Adrenal gland (tissue), 5 donors: ENCODE results near the gene IHH.

ENCODE experiments used
- CTCF ChIP-seq, 6 experiments: fragments of 450-650 bp in 4 of 6; fragments of 200-600 bp in 2 of 6; sonication (generic) in 1 of 6; IDR thresholded peaks; 1 replicate in 5 of 6; 2 replicates in 1 of 6; pipeline versions ENCODE4 v1.5.1 to v1.8.0; 2016 to 2021; ENCODE audit warnings: antibody characterized with exemption in 6 of 6, mild to moderate bottlenecking in 2 of 6, moderate library complexity in 1 of 6
- POLR2A ChIP-seq, 2 donors: fragments of 450-650 bp; IDR thresholded peaks; one replicate each; pipeline ENCODE4 v1.6.1; 2017; ENCODE audit warnings: antibody characterized with exemption in 2 of 2, mild to moderate bottlenecking in 2 of 2, moderate library complexity in 1 of 2
- donor health status: DM: no; HTN: no; CAD: no.

GRCh38 chr2:219019436-219019835 is 41.3 kb downstream of the IHH start:
- no peak for TF ChIP-seq CTCF (IDR thresholded peaks at IDR 0.05)
- TF ChIP-seq POLR2A (IDR thresholded peaks at IDR 0.05): no peak
